H9 (cell line): ENCODE data around the gene CTSH. TPM values are rescaled to one million over a fixed set of nuclear protein-coding genes. Genes with fewer than 3 reads are reported as not detected.

Experiments used
- DNase-seq: peaks from one replicate; pipeline ENCODE4 v3.0.0-alpha.2; 2017
- H2AFZ ChIP-seq: one replicate; pipeline ENCODE4 v1.6.1; 2013; ENCODE audit warnings: mild to moderate bottlenecking, low read length, control low read depth, moderate library complexity
- H2AK5ac ChIP-seq: 2 replicates; pipeline ENCODE4 v1.6.1; 2013; ENCODE audit warnings: low read length, control low read depth, mixed read lengths; ENCODE audit not compliant: insufficient read length
- H2BK120ac ChIP-seq: one replicate; pipeline ENCODE4 v1.6.1; 2013; ENCODE audit warnings: low read depth, mild to moderate bottlenecking, low read length, control low read depth, inconsistent platforms; ENCODE audit not compliant: poor library complexity, severe bottlenecking
- H2BK12ac ChIP-seq: 2 replicates; pipeline ENCODE4 v1.6.1; 2013; ENCODE audit warnings: low read length, control low read depth, mixed read lengths, low read depth; ENCODE audit not compliant: insufficient read length
- H2BK15ac ChIP-seq: 2 replicates; pipeline ENCODE4 v1.6.1; 2013; ENCODE audit warnings: low read depth, low read length, control low read depth
- H2BK20ac ChIP-seq: one replicate; pipeline ENCODE4 v1.6.1; 2013; ENCODE audit warnings: low read depth, mild to moderate bottlenecking, low read length, control low read depth, inconsistent platforms; ENCODE audit not compliant: poor library complexity, severe bottlenecking
- H2BK5ac ChIP-seq: 2 replicates; pipeline ENCODE4 v1.6.1; 2013; ENCODE audit warnings: low read length, control low read depth, mixed read lengths; ENCODE audit not compliant: insufficient read length
- H3K14ac ChIP-seq: 2 replicates; pipeline ENCODE4 v1.6.1; 2013; ENCODE audit warnings: low read length, control low read depth; ENCODE audit not compliant: insufficient read depth
- H3K18ac ChIP-seq: 2 replicates; pipeline ENCODE4 v1.6.1; 2013; ENCODE audit warnings: low read depth, mild to moderate bottlenecking, mixed read lengths, low read length, control low read depth; ENCODE audit not compliant: insufficient read length
- H3K23ac ChIP-seq: 2 replicates; pipeline ENCODE4 v1.6.1; 2013; ENCODE audit warnings: low read length, control low read depth, mixed read lengths, low read depth; ENCODE audit not compliant: insufficient read length
- H3K23me2 ChIP-seq: 2 replicates; pipeline ENCODE4 v1.6.1; 2013; ENCODE audit warnings: low read depth, mild to moderate bottlenecking, mixed read lengths, low read length, control low read depth; ENCODE audit not compliant: insufficient read length, poor library complexity, severe bottlenecking
- H3K27ac ChIP-seq: 2 replicates; pipeline ENCODE4 v1.5.1; 2013; ENCODE audit warnings: low read length, control low read depth, mixed read lengths, low read depth; ENCODE audit not compliant: insufficient read length
- H3K27me3 ChIP-seq: 2 replicates; pipeline ENCODE4 v1.6.1; 2013; ENCODE audit warnings: low read length, control low read depth, inconsistent platforms; ENCODE audit not compliant: insufficient read depth
- H3K4ac ChIP-seq: 2 replicates; pipeline ENCODE4 v1.6.1; 2013; ENCODE audit warnings: low read depth, mild to moderate bottlenecking, control low read depth, inconsistent platforms, low read length, moderate library complexity
- H3K4me1 ChIP-seq: 2 replicates; pipeline ENCODE4 v1.6.1; 2013; ENCODE audit warnings: low read length, control low read depth, inconsistent platforms; ENCODE audit not compliant: insufficient read depth
- H3K4me2 ChIP-seq: 2 replicates; pipeline ENCODE4 v1.6.1; 2013; ENCODE audit warnings: low read length, control low read depth, mixed read lengths; ENCODE audit not compliant: insufficient read length, insufficient read depth
- H3K56ac ChIP-seq: 2 replicates; pipeline ENCODE4 v1.6.1; 2013; ENCODE audit warnings: low read depth, mild to moderate bottlenecking, mixed read lengths, low read length, control low read depth; ENCODE audit not compliant: insufficient read length
- H3K79me1 ChIP-seq: 2 replicates; pipeline ENCODE4 v1.6.1; 2013; ENCODE audit warnings: low read depth, mild to moderate bottlenecking, moderate library complexity, low read length, control low read depth, inconsistent platforms; ENCODE audit not compliant: insufficient read depth, poor library complexity, severe bottlenecking
- H3K79me2 ChIP-seq: 2 replicates; pipeline ENCODE4 v1.6.1; 2013; ENCODE audit warnings: low read length, control low read depth, inconsistent platforms; ENCODE audit not compliant: insufficient read depth
- H3K9ac ChIP-seq: 2 replicates; pipeline ENCODE4 v1.6.1; 2013; ENCODE audit warnings: low read length, control low read depth, mixed read lengths; ENCODE audit not compliant: insufficient read length; ENCODE audit errors: extremely low read depth
- H3K9me3 ChIP-seq: one replicate; pipeline ENCODE4 v1.6.1; 2013; ENCODE audit warnings: low read depth, low read length, inconsistent platforms; ENCODE audit not compliant: control insufficient read depth
- H3T11ph ChIP-seq: one replicate; pipeline ENCODE4 v1.6.1; 2013; ENCODE audit warnings: mild to moderate bottlenecking, low read length, control low read depth, inconsistent platforms
- H4K20me1 ChIP-seq: one replicate; pipeline ENCODE4 v1.6.1; 2013; ENCODE audit not compliant: control insufficient read depth, insufficient read length, insufficient read depth
- H4K5ac ChIP-seq: 2 replicates; pipeline ENCODE4 v1.6.1; 2013; ENCODE audit warnings: low read depth, mild to moderate bottlenecking, mixed read lengths, low read length, control low read depth; ENCODE audit not compliant: insufficient read length
- H4K8ac ChIP-seq: replicated peaks from 2 replicates; pipeline ENCODE4 v1.6.1; 2013; ENCODE audit warnings: low read length, control low read depth, mixed read lengths, low read depth; ENCODE audit not compliant: insufficient read length
- H4K91ac ChIP-seq: 2 replicates; pipeline ENCODE4 v1.6.1; 2013; ENCODE audit warnings: low read depth, mild to moderate bottlenecking, moderate library complexity, mixed read lengths, low read length, control low read depth; ENCODE audit not compliant: insufficient read length
- H3K27ac Mint-ChIP-seq, 3 experiments: 2 replicates in 2 of 3; 3 replicates in 1 of 3; pipeline ENCODE4 v1.8.0; 2020 to 2021; ENCODE audit warnings: mixed read lengths in 3 of 3, mild to moderate bottlenecking in 1 of 3, moderate library complexity in 1 of 3
- H3K27me3 Mint-ChIP-seq: 2 replicates; pipeline ENCODE4 v1.8.0; 2021; ENCODE audit warnings: low read depth, mild to moderate bottlenecking, moderate library complexity, mixed read lengths
- H3K36me3 Mint-ChIP-seq, 3 experiments: 2 replicates in 2 of 3; 3 replicates in 1 of 3; pipeline ENCODE4 v1.8.0; 2020 to 2021; ENCODE audit warnings: low read depth in 3 of 3, mixed read lengths in 3 of 3; ENCODE audit not compliant: insufficient read depth in 1 of 3
- H3K4me1 Mint-ChIP-seq, 2 experiments: 2 replicates each; pipeline ENCODE4 v1.8.0; 2020; ENCODE audit warnings: mixed read lengths in 2 of 2
- H3K4me3 Mint-ChIP-seq, 2 experiments: 2 replicates in 1 of 2; 3 replicates in 1 of 2; pipeline ENCODE4 v1.8.0; 2020 to 2021; ENCODE audit warnings: mild to moderate bottlenecking in 2 of 2, mixed read lengths in 2 of 2, moderate library complexity in 1 of 2
- H3K9me3 Mint-ChIP-seq, 2 experiments: 2 replicates in 1 of 2; 3 replicates in 1 of 2; pipeline ENCODE4 v1.8.0; 2020; ENCODE audit warnings: mild to moderate bottlenecking in 2 of 2, mixed read lengths in 2 of 2, moderate library complexity in 1 of 2
- WGBS: extraction: QIAGEN DNeasy Blood & Tissue Kit; methylation state at CpG from one replicate; pipeline ENCODE4 v1.1.7; 2013; ENCODE audit warnings: missing lambda C conversion rate, low lambda C conversion rate, mixed read lengths; ENCODE audit not compliant: insufficient read length; ENCODE audit errors: extremely low coverage; 5-methylcytosine and 5-hydroxymethylcytosine counted together
- total RNA-seq: library from RNA; stranded (reverse); gene quantifications from 2 replicates; pipeline ENCODE4 v1.2.1, GENCODE V29; 2021
- TF ChIP-seq, protein P1 (sequence below): fragments of 200-600 bp; sonication (generic); conservative IDR thresholded peaks from 3 replicates; pipeline ENCODE4 v1.8.0; 2021; ENCODE audit warnings: antibody characterized with exemption, mild to moderate bottlenecking

Gene CTSH
- total RNA-seq, 1 experiment from 2014 or later: 15.5 TPM

DNA sequence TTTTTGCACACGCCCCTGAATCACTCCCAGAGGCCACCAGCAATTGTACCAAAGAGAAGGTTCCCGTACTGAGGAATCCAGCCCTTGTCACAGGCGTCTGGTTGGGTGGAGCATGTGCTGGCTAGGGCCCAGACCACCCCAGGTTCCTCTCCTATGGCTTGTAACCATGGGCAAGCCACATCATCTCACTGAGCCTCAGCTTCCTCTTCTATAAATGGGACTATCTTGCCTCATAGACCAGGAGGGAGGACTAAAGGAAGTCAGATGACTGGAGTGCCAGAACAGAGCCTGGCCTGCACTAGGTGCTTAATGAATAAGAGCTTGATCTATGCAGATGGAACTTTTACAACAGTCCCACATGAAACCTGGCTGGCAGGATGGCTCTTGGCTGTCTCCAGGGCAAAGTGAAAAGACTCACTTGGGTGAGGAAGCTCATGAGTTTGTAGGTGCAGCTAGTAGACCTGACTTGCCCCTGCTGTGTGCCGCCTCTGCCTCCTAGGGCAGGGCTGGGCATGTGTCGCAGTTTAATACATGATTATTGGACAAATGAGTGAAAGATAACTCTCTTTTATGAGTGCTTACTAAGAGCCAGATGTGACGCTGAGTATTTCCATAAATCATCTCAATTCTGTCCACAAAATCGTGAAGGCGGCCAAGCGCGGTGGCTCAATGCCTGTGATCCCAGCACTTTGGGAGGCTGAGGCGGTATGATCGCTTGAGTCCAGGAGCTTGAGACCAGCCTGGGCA lies 29.3 kb downstream of the CTSH start:
- no peak overlapping the region for H2BK20ac ChIP-seq
- no peaks in the 10 kb centered on the region for H3K23me2 ChIP-seq
- H3T11ph ChIP-seq: no peak overlapping the region
- Mint-ChIP-seq H3K9me3 (no peaks in the 10 kb centered on the region), H3K27ac (peak overlapping the region in 2 of 3 experiments; percentile 42 to 68; a peak in 1 of 7 replicates), H3K4me1 (no peaks in the 10 kb centered on the region), H3K27me3 (no peaks in the 10 kb centered on the region), H3K4me3 (no peak overlapping the region), H3K36me3 (peaks cover 14 to 49% (median 36%) of the 10 kb centered on the region in 3 experiments; a peak in 6 of 7 replicates)
- no peak overlapping the region for H2AK5ac ChIP-seq
- H3K4me2 ChIP-seq: no peak overlapping the region
- H2BK15ac ChIP-seq: no peak overlapping the region
- no peak overlapping the region for H2AFZ ChIP-seq
- no peak overlapping the region for H4K8ac ChIP-seq
- no CpG with 5 or more reads among the region's 12 CpGs for WGBS
- H3K9me3 ChIP-seq: no peaks in the 10 kb centered on the region
- no peak overlapping the region for H3K27ac ChIP-seq
- no peaks in the 10 kb centered on the region for H3K4me1 ChIP-seq
- H3K79me1 ChIP-seq: no peaks in the 10 kb centered on the region
- H2BK120ac ChIP-seq: no peak overlapping the region
- no peak for DNase-seq
- H2BK12ac ChIP-seq: no peak overlapping the region
- no peak overlapping the region for H3K4ac ChIP-seq
- no peak overlapping the region for H3K14ac ChIP-seq
- TF ChIP-seq, protein P1, sequence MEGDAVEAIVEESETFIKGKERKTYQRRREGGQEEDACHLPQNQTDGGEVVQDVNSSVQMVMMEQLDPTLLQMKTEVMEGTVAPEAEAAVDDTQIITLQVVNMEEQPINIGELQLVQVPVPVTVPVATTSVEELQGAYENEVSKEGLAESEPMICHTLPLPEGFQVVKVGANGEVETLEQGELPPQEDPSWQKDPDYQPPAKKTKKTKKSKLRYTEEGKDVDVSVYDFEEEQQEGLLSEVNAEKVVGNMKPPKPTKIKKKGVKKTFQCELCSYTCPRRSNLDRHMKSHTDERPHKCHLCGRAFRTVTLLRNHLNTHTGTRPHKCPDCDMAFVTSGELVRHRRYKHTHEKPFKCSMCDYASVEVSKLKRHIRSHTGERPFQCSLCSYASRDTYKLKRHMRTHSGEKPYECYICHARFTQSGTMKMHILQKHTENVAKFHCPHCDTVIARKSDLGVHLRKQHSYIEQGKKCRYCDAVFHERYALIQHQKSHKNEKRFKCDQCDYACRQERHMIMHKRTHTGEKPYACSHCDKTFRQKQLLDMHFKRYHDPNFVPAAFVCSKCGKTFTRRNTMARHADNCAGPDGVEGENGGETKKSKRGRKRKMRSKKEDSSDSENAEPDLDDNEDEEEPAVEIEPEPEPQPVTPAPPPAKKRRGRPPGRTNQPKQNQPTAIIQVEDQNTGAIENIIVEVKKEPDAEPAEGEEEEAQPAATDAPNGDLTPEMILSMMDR: no peak
- no peaks in the 10 kb centered on the region for H3K27me3 ChIP-seq
- H3K23ac ChIP-seq: no peak overlapping the region
- no peaks in the 10 kb centered on the region for H3K79me2 ChIP-seq
- no peak overlapping the region for H3K56ac ChIP-seq
- no peak overlapping the region for H3K18ac ChIP-seq
- no peak overlapping the region for H3K9ac ChIP-seq
- no peak overlapping the region for H2BK5ac ChIP-seq
- H4K20me1 ChIP-seq: no peaks in the 10 kb centered on the region
- no peak overlapping the region for H4K91ac ChIP-seq
- H4K5ac ChIP-seq: no peak overlapping the region
